ENCODE data around the gene ELOVL1.
A peak's percentile ranks its signal among the peaks of the same experiment; 100 is the strongest.
"Not testable (repeated sequence)": the region's sequence is repeated elsewhere in the genome, so short reads cannot be mapped to it uniquely, and the experiment has no call there.

ELOVL1 gene

DNA sequence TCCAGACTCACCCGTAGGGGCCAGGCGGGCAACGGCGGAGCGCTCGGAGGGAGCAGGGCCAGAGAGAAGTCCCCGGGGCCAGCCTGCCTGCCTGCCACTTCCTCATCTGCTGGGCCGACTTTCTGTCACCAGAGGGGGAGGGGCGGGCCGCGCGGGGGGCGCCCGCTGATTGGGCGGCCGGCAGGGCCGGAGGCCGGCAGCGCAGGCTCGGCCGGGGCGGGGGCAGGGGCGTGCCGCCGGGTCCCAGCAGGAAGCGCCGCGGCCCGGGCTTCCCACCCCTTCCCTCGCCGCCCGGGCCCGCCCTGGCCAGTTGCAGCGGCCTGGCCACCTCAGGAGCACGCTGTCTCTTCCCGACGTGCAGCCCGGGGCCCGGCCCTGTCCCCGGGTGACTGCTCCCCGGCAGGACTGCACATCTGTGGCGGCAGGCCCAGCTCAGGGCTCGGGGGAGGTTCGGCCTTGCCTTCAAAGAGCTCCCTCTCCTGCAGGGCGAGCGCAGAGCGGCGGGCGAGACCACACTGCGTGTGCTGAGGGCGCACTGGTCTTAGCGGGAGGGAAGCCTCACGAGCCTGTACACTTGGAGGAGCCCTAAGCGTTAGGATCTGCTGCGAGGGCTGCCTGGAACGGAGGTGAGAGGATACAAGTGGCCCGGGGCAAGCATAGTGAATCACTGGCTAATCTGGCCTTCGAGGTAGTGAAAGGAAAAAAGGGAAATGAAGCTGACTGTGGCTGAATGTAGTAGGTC lies at the start of gene ELOVL1:
Gene ELOVL1, minus strand, starts transcription at position 108 of the 742 bp plus-strand sequence. CDS start 2,402 bp downstream, outside the sequence.
- peak; percentile 67 for DNase-seq (ENCODE audit: low read depth, low spot score)

- no peak for DNase-seq (ENCODE audit: low read depth, low spot score)
Observed at GRCh38 chr1:43415901-43416300, 48.1 kb upstream of the ELOVL1 start.

- DNase-seq (ENCODE audit: low read depth, low spot score), result peak; percentile 40
Observed at GRCh38 chr1:43414634-43415223, 46.9 kb upstream of the ELOVL1 start.

GRCh38 chr1:43413426-43413825 lies 45.6 kb upstream of the ELOVL1 start:
- not testable (repeated sequence) for DNase-seq (ENCODE audit: low read depth, low spot score)

- DNase-seq (ENCODE audit: low read depth, low spot score), result no peak
Observed at GRCh38 chr1:43410571-43410970, 42.8 kb upstream of the ELOVL1 start.

- no peak for DNase-seq (ENCODE audit: low read depth, low spot score)
Observed at GRCh38 chr1:43405876-43406234, 38.0 kb upstream of the ELOVL1 start.

GRCh38 chr1:43405219-43405875 lies 37.5 kb upstream of the ELOVL1 start:
- no peak for DNase-seq (ENCODE audit: low read depth, low spot score)

DNA sequence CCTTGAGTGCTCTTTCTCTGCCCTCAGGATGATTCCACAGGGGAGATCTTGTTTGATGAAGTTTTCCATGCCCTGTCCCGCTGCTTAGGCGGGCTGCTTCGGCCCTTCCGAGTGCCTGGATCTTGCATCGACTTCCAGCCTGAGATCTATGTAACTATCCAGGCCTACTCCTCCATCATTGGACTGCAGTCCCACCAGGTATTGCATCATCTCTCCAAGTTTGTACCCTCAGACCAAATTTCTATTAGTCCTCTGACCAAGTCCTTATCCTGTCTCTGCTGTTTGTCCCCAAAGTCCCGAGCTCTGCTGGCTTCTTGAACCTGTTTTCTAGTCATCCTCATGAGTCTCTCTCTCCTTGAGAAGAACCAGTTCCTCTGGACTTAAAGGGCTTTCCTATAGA lies 36.5 kb upstream of the ELOVL1 start:
- DNase-seq (ENCODE audit: low read depth, low spot score), result no peak

- no peak for DNase-seq (ENCODE audit: low read depth, low spot score)
Observed at GRCh38 chr1:43402089-43402865, 34.5 kb upstream of the ELOVL1 start.

DNA sequence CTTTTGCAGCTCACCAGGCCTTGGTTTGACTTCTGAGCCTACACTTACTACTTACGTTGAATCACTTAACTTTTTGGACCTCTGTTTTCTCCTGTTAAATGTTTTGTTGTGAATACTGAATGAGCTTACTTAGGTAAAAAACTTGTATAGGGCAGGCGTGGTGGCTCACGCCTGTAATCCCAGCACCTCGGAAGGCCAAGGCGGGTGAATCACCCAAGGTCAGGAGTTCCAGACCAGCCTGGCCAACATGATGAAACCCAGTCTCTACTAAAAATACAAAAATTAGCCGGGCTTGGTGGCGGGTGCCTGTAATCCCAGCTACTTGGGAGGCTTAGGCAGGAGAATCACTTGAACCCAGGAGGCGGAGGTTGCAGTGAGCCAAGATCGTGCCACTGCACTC lies 32.6 kb upstream of the ELOVL1 start:
- DNase-seq (ENCODE audit: low read depth, low spot score), result not testable (repeated sequence)

DNA sequence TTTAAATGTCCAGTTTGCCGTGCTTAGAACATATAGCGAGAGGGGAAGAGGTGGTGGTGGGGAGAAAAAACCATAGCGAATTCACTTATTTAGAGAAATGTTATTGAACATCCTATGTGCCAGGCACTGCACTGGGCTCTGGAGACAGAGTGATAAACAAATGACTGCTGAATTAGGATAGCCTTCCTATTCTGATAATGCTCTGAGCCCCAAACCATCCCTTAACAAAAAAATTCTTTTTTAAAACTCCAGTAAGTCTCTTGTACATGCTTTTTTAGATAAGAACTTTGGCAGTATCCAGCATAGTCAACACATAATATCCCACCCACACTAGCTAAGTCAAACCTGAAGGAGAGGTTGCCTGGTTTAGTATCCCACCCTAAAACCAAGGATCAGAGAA lies 30.4 kb upstream of the ELOVL1 start:
- no peak for DNase-seq (ENCODE audit: low read depth, low spot score)

DNA sequence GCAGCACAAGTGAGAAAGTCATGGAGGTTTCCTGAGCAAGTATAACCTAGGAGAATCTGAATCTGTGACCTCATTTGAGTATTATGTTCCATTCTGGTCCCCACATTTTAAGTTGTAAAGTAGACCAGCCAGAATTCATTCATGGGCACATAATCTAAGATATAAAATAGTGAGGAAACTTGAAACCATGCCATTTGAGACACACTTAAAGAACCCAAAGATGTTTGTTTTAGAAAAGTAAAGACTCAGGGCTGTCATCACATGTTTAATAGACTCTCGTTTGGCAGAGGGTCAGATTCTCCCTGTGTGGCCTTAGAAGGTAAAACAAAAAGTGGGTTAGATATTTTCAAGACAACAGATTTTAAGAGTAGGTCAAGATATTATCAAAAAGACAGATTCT lies 28.2 kb upstream of the ELOVL1 start:
- no peak for DNase-seq (ENCODE audit: low read depth, low spot score)

- DNase-seq (ENCODE audit: low read depth, low spot score), result no peak
Observed at GRCh38 chr1:43395523-43395922, 27.7 kb upstream of the ELOVL1 start.

DNA sequence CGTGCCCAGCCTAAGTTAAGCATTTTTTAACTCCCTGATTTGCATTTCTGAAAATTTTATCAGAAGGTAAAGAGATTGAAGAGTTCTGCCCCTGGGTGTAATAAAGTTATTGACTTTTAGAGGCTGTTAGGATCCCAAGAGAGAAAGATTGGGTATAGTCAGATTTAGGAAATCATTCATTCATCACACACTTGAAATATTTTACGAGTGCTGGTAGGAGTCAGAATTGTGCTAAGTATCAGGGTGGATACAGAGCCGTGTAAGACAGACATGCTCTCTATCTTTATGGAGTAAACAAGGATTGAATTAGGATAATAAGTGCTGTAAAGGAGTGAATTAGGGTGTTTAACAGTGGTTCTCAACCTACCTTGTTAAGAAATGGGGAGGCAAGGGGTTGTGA lies 24.9 kb upstream of the ELOVL1 start:
- no peak for DNase-seq (ENCODE audit: low read depth, low spot score)

DNA sequence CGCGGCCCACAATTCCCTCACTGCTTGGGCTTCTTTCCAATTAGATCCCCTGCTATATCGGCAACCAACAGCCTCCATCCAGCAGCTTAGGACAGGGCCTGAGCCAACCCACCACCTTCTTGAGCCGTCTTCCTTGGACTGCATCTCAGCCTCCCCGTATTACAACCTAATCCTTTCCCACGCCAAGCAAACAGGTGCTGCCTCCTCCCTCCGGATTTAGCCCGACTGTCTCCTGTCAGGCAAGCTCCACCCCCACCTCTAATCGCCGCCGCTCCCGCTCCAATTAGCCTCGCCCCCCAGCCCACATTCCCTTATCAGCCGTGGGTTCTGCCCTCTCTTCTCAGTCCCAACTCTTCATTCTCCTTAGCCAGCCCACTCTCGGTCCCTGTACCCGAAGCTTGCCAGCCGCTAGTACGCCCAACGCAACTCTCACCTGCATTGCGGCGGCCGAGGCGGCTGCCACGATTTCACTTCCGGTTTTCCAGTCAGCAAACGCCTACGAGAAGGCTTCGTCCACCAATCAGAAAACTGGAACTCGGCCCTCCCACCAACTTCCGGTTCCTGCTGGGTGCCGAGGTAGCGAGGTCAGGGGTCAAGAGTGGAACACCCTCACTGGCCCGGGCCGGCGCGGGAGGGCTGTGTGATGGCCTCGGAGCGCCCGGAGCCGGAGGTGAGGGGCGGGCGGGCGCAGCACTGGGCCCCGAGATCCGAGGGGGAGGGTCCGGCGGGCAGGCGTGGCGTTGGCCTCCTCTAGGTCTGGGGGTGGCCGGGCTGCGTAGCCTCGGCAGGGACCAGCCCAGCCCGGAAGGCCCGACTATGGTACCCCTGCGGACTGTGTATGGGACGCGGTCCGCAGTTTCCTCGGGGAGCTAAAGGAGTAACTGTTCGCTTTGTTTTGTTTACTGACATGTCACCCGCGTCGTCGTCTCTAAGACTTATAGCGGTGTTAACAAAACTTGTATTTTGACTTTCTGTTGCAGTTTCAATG lies 21.8 kb upstream of the ELOVL1 start, which contains the start of the genes MED8 and SZT2:
Gene MED8, minus strand, starts transcription at position 475 of the 988 bp plus-strand sequence. Its CDS starts 36 bp downstream, at position 439.
Gene SZT2, plus strand, starts transcription at position 574 of the 988 bp plus-strand sequence. Its CDS starts 70 bp downstream, at position 644.
- peak; percentile 85 for DNase-seq (ENCODE audit: low read depth, low spot score)

DNA sequence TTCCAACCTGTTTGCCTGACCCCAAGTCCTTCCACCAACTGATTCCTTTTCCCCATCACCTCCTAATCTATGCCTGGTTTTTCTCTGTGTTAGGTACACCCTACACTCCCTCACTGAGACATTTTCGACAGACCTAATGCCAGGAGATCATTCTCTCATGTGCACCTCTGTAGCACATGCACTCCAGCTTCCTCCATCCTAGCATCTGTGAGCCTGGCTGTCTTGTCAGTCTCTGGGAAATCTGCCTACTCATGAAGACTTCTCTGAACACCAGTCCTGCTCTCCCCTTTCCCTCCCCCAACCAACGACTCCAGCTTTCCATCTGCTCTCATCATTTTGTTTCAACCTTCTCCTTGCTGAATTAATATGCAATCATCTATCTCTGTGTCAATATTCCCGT lies 20.8 kb upstream of the ELOVL1 start:
- DNase-seq (ENCODE audit: low read depth, low spot score), result no peak

GRCh38 chr1:43387976-43388599 lies 20.3 kb upstream of the ELOVL1 start:
- no peak for DNase-seq (ENCODE audit: low read depth, low spot score)

DNA sequence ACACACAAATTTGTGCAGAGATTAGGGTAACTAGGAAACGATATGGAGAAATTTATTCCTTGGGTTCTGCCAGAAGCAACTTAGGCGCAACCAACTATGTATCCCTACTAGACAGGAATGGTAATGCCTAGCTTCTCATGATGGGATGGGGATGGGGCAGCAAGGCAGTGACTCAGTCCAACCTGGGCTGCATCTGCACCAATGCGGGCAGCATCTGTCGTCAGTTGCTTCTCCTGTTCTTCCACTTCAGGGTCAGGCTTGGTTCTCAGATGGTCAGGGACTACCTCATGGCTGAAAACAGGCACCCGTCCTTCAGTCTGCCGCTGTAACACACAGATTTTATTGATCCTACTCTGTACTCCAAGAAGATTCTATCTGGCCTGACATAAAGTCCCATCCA lies 18.9 kb upstream of the ELOVL1 start:
- no peak for DNase-seq (ENCODE audit: low read depth, low spot score)

DNA sequence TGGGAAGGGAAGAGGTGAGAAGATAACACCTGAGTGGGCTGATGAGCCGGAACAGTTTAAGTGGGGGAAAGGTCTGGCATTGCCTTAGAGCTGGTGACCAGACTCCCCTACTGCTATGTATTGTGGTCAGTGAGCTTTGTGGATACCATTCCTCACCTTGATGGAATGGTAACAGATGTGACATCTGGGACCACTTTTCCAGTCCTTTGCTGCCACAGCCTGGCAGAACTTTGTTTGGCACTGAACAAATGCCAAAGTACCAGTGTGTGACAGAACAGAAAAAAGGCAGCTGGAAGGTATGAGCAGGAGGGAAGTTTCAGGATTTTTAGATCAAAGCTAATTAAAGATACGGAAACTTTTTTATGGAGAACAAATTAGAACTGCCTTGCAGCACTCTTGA lies 15.6 kb upstream of the ELOVL1 start:
- no peak for DNase-seq (ENCODE audit: low read depth, low spot score)

All from activated CD4-positive, CD25-positive, alpha-beta regulatory T cell treated with anti-CD3 and anti-CD28 coated beads, Interleukin-2, amount 50 U/mL, for 16 hours (primary cell).